ENCODE data around the gene ERFE.
A peak's percentile ranks its signal among the peaks of the same experiment; 100 is the strongest.
"Not testable (repeated sequence)": the region's sequence is repeated elsewhere in the genome, so short reads cannot be mapped to it uniquely, and the experiment has no call there.

The ERFE gene

GRCh38 chr2:238158509-238159070 lies at the start of gene ERFE:
Gene ERFE, plus strand, starts transcription at chr2:238158970. Its CDS starts 38 bp downstream, at chr2:238159008.
- peak; percentile 70 for DNase-seq

GRCh38 chr2:238113611-238114010 lies 45.2 kb upstream of the ERFE start:
- no peak for DNase-seq

DNA sequence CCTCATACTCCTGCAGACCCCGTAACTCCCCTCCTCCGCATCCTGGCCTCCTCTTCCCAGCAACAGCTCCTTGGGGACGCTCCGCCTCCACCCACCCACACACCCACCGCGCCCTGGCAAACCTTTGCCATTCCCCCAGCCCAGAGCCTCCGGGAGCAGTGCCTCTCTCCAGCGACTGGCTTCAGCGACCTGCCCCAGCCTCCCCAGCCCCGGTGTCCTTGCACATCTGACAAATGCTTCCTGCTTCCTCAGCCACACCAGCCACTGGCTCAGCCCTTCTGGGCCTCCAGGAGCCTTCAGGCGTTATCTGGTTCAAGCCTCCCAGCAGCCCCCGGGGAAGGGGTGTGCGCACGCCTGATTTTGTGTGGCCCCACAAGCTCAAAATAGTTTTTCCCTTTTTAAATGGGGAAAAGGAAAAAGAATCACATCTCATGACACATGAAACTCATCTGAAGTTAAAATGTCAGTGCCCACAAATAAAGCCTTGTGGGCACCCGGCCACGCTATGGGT lies 44.4 kb upstream of the ERFE start:
- no peak for DNase-seq

- no peak for DNase-seq
Measured at GRCh38 chr2:238114851-238115660, 43.7 kb upstream of the ERFE start.

GRCh38 chr2:238115709-238116108 lies 43.1 kb upstream of the ERFE start:
- DNase-seq, result not testable (repeated sequence)

DNA sequence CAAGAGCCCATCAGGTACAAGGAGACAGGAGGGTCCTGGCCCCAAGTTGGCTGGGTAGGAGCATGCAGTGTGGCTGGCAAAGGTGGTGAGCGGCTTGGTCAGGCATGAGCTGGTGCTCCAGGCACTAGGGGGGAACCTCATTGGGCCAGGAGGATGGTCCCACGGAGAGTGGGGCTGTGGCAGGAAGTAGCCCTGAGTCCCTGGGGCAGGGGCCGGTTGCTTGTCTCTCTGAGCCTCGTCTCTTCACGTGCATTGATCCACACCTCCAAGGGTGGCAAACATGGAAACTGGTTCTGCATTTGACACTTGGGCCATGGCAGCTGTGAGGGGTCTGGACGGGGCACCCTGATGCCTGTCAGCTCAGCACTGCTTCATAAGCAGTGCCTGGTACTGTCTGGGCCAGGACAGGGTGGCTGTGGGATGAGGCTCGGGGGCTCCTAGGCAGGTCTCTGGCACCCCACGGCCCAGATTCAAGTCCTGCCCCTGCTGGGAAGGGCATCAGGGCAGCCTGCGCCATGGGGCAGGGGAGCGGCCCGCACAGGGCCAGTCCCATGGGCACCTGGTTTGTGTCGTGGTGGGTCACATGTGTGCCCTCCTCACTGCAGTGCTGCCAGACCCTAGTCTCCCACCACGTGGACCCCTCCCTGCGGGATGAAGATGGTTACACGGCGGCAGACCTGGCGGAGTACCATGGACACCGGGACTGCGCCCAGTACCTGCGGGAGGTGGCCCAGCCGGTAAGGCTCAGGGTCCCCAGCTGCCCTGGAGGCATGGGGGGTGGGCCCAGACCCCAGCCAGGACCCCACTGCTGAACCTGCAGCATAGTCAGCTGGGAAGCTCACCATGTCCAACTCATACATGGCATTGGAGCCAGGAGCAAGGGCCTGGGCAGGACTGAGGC lies 42.2 kb upstream of the ERFE start:
- no peak for DNase-seq

DNA sequence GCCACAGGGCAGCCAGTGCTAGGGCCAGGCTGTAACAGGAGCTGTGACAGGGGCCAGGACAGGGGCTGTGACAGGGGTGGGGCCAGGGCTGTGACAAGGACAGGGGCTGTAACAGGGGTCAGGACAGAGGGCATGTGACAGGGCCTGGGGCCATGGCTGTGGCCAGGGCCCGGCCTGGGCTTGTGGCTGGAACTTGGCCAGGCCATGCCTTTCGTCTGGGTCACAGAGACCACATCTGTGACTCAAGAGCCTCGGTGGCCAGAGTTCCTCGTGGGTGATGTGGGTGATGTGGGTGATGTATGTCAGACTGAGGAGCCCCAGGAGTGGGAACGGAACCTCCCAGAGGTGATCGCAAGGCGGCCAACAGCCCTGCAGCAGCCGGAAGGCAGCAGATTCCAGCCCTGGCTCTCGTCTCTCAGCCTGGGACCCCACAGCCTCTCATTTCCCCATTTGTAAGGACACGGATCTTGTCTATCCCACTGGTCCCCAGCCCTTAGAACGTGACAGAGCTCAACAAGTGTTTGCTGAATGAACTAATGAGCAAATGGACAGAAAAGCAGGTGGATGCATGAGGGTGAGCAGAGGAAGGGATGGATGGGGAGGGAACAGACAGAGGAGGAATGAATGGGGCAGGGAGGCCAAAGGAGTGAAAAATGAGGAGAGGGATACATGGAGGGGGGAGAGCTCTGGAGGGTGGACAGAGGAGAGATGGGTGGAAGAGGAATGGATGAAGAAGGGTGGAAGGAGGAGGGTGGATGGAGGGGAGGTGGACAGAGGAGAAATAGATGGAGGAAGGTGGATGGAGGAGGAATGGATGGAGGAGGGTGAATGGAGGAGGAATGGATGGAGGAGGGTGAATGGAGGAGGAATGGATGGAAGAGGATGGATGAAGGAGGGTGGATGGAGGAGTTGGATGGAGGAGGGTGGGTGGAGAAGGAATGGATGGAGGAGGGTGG lies 41.3 kb upstream of the ERFE start:
- no peak for DNase-seq

DNA sequence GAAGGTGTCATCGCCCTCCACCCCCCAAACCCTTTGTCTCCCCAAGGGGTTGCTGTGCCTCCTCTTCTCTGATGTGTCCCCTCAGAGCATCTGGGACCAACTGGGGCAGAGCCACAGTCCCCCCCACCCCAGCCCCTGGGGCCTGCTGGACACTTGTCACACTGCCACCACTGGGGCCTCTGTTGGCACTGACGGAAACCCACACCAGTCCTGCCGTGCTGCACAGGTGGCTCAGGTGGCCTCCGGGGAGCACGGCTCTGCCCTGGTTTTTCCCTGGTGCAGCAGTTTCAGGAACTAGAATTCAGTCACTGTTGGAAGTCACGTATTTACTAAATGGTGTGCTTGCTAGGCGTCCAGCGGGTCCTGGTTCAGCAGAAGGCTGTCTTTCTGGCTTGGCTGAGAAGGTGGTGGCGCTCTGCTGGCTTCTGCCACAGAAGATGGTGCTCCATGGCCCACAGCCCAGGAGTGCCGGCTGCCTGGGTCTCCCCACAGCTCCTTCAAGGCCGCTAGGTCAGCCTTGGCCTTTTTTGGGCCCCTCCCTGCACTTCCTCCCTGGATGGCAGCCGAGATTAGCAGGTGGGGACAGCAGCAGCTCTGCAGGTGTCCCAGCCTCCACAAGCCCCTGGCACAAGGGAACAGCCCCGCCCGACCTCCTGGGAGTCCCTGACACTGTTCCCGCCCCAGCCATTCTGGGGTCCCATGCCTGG lies 38.9 kb upstream of the ERFE start:
- DNase-seq, result no peak

DNA sequence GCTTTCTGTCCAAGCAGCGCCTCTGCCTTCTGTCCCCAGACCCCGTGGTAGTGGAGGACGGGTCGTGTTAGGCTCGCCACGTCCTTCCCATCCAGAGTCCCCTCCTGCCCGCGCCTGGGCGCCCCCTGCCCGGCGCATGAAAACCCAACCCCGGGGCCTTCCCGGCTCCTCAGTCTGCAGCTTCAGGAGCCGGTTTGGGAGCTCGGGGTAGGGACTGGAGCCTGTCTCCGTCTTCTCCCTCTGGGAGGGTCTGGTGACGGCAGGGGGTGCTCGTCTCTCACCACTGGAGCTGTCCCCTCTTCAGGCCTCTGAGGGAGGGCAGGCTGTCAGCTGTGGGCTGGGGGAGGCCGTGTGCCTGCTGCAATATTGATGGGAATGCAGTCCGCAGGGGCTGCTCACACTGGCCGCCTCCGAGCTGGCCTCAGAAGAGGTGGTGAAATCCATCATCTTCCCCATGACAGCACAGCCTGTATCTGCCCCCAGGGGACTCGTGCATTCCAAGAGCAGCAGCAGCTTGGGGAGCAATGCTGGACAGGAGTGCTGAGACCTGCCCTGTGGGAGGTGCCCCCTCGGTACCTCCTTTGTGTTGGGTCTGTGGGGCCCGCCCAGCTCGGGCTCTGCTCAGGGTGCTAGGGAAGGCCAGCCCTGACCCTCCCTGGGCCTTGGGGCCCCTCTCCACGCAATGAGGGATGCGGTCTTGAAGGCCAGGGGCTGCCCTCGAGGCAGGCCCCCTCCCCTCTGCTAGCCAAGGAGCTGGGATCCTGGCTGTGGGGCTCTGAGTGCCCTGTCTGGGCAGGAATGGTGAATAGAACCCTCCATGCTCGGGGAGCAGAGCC lies 38.1 kb upstream of the ERFE start:
- DNase-seq, result no peak

- DNase-seq, result no peak
Measured at GRCh38 chr2:238121511-238122286, 37.1 kb upstream of the ERFE start.

DNA sequence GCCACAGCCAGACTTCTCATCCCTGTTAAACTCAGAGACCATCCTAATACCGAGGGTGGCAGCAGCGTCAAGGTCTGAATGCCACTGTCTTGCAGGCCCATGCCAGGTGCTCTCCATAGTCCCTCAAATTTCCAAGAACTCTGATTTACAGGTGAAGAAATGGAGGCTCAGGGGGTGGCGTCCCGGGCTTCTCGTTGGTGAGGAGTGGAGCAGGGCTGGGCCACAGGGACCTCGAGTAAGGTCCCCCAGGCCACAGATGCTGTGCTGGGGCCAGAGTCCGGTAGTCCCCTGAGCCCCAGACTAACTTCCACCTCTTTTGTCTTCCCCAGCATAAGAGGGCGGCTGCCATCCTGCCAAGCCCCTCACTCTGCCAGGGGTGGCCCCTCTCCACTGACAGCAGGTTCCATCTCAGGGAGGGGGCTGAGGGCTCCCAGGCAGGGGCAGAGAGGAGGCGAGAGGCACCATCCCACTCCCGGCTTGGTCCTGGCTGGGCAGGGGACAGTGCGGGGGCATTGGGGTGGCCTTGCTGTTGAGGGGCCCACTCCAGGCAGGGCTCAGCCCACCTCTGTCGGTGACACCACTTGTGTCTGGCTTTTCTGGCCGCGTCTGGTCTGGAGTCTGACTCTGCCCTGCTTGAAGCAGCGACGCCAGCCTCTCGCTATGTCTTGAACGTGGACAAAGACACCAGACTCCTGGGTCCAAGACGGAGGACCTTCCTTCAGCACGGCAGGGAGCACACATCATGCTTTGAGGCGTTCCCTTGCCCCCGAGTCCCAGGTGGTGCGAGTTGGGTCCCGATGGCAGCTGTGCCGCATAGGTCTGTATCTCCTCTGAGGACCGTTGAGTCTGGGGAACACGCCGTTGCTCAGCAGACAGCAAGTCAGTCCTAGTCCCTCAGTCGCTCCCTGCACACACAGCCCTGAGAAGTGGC lies 36.2 kb upstream of the ERFE start:
- no peak for DNase-seq

- no peak for DNase-seq
Measured at GRCh38 chr2:238123218-238123971, 35.4 kb upstream of the ERFE start.

- no peak for DNase-seq
Measured at GRCh38 chr2:238123991-238124470, 34.7 kb upstream of the ERFE start.

GRCh38 chr2:238124488-238125126 lies 34.2 kb upstream of the ERFE start:
- DNase-seq, result no peak

DNA sequence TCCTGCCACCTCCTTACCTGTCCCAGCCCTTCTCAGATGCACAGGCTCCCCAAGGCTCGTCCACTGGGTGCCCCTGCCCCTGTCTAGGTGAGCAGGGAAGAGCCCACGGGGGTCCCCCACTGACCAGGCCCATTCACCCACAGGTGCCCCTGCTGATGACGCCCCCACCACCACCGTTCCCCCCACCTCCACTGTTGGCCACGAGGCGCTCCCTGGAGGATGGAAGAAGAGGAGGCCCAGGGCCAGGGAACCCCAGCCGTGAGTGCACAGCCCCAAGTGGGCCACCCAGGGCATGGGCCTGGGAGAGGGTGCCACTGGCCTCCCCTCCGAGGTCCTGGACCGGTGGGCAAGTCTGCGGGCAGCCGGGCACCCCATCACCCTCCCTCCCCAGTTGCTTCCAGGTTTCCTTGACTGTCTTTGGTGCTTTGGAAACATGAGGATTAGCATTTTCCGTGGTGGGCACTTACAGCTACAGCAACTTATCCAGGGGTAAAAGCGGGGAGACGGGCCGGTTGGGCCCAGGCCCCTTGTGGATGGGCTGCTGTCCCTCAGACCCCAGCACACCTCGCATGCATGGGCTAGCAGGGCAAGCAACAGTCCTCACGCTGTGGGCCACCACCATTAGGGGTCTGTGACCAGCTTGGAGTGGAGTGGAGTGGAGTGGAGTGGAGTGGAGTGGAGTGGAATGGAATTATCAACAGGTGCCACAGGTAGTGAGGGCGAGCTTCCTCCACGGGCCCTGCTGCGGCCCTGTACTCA lies 33.5 kb upstream of the ERFE start:
- no peak for DNase-seq

GRCh38 chr2:238126338-238126737 lies 32.4 kb upstream of the ERFE start:
- no peak for DNase-seq
